NCI-H128 (cell line): ENCODE measurements around the gene TMEM181.

Experiments used
- DNase-seq: peaks from one replicate; lab custom pipeline; 2025; ENCODE audit not compliant: unreplicated experiment; lab: John Stamatoyannopoulos, UW

Gene TMEM181

DNA sequence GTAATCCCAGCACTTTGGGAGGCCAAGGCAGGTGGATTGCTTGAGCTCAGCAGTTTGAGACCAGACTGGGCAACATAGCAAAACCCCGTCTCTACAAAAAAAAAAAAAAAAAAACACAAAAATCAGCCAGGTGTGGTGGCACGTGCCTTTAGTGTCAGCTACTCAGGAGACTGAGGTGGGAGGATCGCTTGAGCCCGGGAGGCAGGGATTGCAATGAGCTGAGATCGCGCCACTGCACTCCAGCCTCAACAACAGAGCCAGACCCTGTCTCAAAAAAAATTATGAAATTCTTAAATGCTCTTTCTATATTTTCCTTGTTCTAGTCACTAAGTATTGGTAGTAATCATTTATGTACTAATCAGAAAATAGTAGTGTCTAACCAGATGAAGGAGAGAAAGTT, 120.6 kb downstream of the TMEM181 start:
- no peak for DNase-seq

DNA sequence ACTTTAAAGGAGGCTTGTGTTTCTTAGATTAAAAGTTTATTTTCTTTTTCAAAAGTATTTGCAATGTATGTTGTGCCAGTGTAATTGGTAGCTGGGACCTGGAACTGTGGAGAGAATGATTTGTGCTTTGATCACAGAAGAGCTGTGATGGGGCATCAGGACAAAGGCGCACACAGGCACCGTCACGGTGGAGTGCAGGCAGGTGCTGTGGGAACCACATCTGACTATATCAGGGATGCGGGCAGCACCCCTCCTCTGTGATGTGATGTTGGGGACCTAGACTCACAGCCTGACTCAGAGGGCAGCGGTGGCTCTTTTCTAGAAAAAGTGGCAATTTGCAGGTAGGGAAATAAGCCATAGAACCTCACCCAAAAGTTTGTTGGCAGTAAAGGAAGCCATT, 124.4 kb downstream of the TMEM181 start:
- DNase-seq = no peak

DNA sequence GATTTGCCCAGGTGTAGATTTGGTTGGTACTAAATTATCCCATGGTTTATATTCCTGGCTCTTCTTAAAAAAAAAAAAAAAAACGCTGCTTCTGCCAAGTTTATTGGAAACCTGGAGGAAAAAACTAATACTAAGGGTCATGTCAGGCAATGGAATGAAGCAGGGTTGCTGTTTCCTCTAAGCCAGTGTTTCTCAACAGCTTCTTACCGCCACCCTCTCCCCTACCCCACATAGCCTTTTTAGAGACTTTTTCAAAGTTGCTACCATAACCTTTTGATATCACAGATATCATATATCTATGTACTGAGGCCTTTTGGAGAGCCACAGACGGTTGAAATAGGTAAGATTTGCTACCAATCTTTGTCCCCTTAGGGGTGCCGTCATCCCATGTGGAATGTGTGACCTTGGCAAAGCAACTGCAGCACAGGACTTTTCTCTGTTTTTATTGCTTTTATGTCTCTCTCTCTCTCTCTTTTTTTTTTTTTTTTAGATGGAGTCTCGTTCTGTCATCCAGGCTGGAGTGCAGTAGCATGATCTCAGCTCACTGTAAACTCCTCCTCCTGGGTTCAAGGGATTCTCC, 124.9 kb downstream of the TMEM181 start:
- DNase-seq = no peak
